WTC11 (cell line): Measurements from ENCODE around the gene USH1G. TPM values are rescaled to one million over a fixed set of nuclear protein-coding genes. Genes with fewer than 3 reads are reported as not detected.

Experiments used
- ATAC-seq: fragments of 200-7000 bp; cut with Tn5 transposase; 2 replicates; pipeline ENCODE4 v1.10.0; 2021; ENCODE audit warnings: mild to moderate bottlenecking, moderate library complexity
- CTCF ChIA-PET: fragments of 300-600 bp; sonication (Branson Sonifier 250); formaldehyde crosslinking; loops from one replicate; lab custom pipeline; 2021; ENCODE audit warnings: antibody characterized with exemption; lab: Charles Lee
- POLR2A ChIA-PET: fragments of 350-600 bp; sonication (Branson Sonifier 250); formaldehyde crosslinking; loops from one replicate; lab custom pipeline; 2021; ENCODE audit warnings: antibody characterized with exemption; lab: Charles Lee
- DNase-seq: peaks from one replicate; pipeline ENCODE4 v3.0.0; 2021; ENCODE audit warnings: low spot score
- H3K27ac Mint-ChIP-seq: 2 replicates; pipeline ENCODE4 v1.8.0; 2021; ENCODE audit warnings: mixed read lengths
- H3K27me3 Mint-ChIP-seq: 2 replicates; pipeline ENCODE4 v1.8.0; 2021; ENCODE audit warnings: low read depth, mild to moderate bottlenecking, moderate library complexity, mixed read lengths
- H3K36me3 Mint-ChIP-seq: 2 replicates; pipeline ENCODE4 v1.8.0; 2021; ENCODE audit warnings: mixed read lengths
- H3K4me1 Mint-ChIP-seq: 2 replicates; pipeline ENCODE4 v1.8.0; 2022; ENCODE audit warnings: mixed read lengths
- H3K4me3 Mint-ChIP-seq: 2 replicates; pipeline ENCODE4 v1.8.0; 2021; ENCODE audit warnings: mild to moderate bottlenecking, moderate library complexity, mixed read lengths
- H3K9me3 Mint-ChIP-seq: 2 replicates; pipeline ENCODE4 v1.8.0; 2021; ENCODE audit warnings: mixed read lengths
- CREM ChIP-seq: sonication (generic); formaldehyde crosslinking; IDR thresholded peaks from 2 replicates; pipeline ENCODE4 v1.8.1; 2022; ENCODE audit warnings: mild to moderate bottlenecking, missing genetic modification reagents, moderate library complexity
- ELF4 ChIP-seq: sonication (generic); formaldehyde crosslinking; IDR thresholded peaks from 2 replicates; pipeline ENCODE4 v1.8.1; 2022; ENCODE audit warnings: low read depth, mild to moderate bottlenecking, moderate library complexity, missing genetic modification reagents
- EMX1 ChIP-seq: fragments of 250-450 bp; sonication (Bioruptor Pico); IDR thresholded peaks from 2 replicates; pipeline ENCODE4 v1.8.0; 2021; ENCODE audit warnings: mild to moderate bottlenecking
- ESRRA ChIP-seq: sonication (generic); formaldehyde crosslinking; IDR thresholded peaks from 2 replicates; pipeline ENCODE4 v1.8.1; 2022; ENCODE audit warnings: mild to moderate bottlenecking, missing genetic modification reagents, borderline replicate concordance
- GABPB1 ChIP-seq: sonication (generic); formaldehyde crosslinking; IDR thresholded peaks from 2 replicates; pipeline ENCODE4 v1.8.1; 2023; ENCODE audit warnings: mild to moderate bottlenecking, missing genetic modification reagents
- HMGA2 ChIP-seq: fragments of 250-450 bp; sonication (Bioruptor Pico); IDR thresholded peaks from 2 replicates; pipeline ENCODE4 v1.4.0; 2021; ENCODE audit warnings: mild to moderate bottlenecking, moderate library complexity
- HMGXB4 ChIP-seq: sonication (generic); formaldehyde crosslinking; IDR thresholded peaks from 2 replicates; pipeline ENCODE4 v1.8.1; 2023; ENCODE audit warnings: mild to moderate bottlenecking, moderate library complexity, missing genetic modification reagents
- JAZF1 ChIP-seq: fragments of 250-450 bp; sonication (Bioruptor Pico); IDR thresholded peaks from 2 replicates; pipeline ENCODE4 v1.9.0; 2021; ENCODE audit warnings: moderate library complexity, mild to moderate bottlenecking, inconsistent platforms
- NFYB ChIP-seq: sonication (generic); formaldehyde crosslinking; conservative IDR thresholded peaks from 2 replicates; pipeline ENCODE4 v1.8.0; 2022; ENCODE audit warnings: low read depth, missing genetic modification reagents
- SP1 ChIP-seq: sonication (generic); formaldehyde crosslinking; conservative IDR thresholded peaks from 2 replicates; pipeline ENCODE4 v1.8.1; 2022; ENCODE audit warnings: missing genetic modification reagents
- TEAD1 ChIP-seq: sonication (generic); formaldehyde crosslinking; IDR thresholded peaks from 2 replicates; pipeline ENCODE4 v1.8.0; 2022; ENCODE audit warnings: mild to moderate bottlenecking, missing genetic modification reagents
- TEAD4 ChIP-seq: sonication (generic); formaldehyde crosslinking; IDR thresholded peaks from 2 replicates; pipeline ENCODE4 v1.8.0; 2022; ENCODE audit warnings: mild to moderate bottlenecking, missing genetic modification reagents
- TP53 ChIP-seq: sonication (generic); formaldehyde crosslinking; IDR thresholded peaks from 2 replicates; pipeline ENCODE4 v1.8.1; 2023; ENCODE audit warnings: mild to moderate bottlenecking, missing genetic modification reagents
- USF1 ChIP-seq: sonication (generic); formaldehyde crosslinking; IDR thresholded peaks from 2 replicates; pipeline ENCODE4 v1.8.0; 2022; ENCODE audit warnings: mild to moderate bottlenecking, missing genetic modification reagents
- ZBTB21 ChIP-seq: sonication (generic); formaldehyde crosslinking; IDR thresholded peaks from 2 replicates; pipeline ENCODE4 v1.8.1; 2023; ENCODE audit warnings: mild to moderate bottlenecking, missing genetic modification reagents, borderline replicate concordance
- ZNF232 ChIP-seq: sonication (generic); formaldehyde crosslinking; IDR thresholded peaks from 2 replicates; pipeline ENCODE4 v1.8.0; 2022; ENCODE audit warnings: mild to moderate bottlenecking, missing genetic modification reagents
- ZNF671 ChIP-seq: fragments of 250-450 bp; sonication (Bioruptor Pico); IDR thresholded peaks from 2 replicates; pipeline ENCODE4 v1.8.0; 2021; ENCODE audit warnings: mild to moderate bottlenecking
- total RNA-seq: library from RNA; stranded (reverse); gene quantifications from 3 replicates; pipeline ENCODE4 v1.2.3, GENCODE V29; 2021
- TF ChIP-seq, protein P1 (sequence below): sonication (generic); formaldehyde crosslinking; IDR thresholded peaks from 2 replicates; pipeline ENCODE4 v1.8.1; 2022; ENCODE audit warnings: mild to moderate bottlenecking, moderate library complexity, missing genetic modification reagents
- TF ChIP-seq, protein P2 (sequence below): sonication (generic); formaldehyde crosslinking; IDR thresholded peaks from 2 replicates; pipeline ENCODE4 v1.8.0; 2023; ENCODE audit warnings: missing genetic modification reagents, mild to moderate bottlenecking, borderline replicate concordance
- TF ChIP-seq, protein P3 (sequence below): sonication (generic); formaldehyde crosslinking; IDR thresholded peaks from 2 replicates; pipeline ENCODE4 v1.8.1; 2023; ENCODE audit warnings: mild to moderate bottlenecking, missing genetic modification reagents, moderate library complexity
- TF ChIP-seq, protein P4 (sequence below): sonication (generic); formaldehyde crosslinking; IDR thresholded peaks from 2 replicates; pipeline ENCODE4 v1.8.1; 2023; ENCODE audit warnings: mild to moderate bottlenecking, missing genetic modification reagents

USH1G gene
- total RNA-seq, 1 experiment from 2014 or later = 1.9 TPM

DNA sequence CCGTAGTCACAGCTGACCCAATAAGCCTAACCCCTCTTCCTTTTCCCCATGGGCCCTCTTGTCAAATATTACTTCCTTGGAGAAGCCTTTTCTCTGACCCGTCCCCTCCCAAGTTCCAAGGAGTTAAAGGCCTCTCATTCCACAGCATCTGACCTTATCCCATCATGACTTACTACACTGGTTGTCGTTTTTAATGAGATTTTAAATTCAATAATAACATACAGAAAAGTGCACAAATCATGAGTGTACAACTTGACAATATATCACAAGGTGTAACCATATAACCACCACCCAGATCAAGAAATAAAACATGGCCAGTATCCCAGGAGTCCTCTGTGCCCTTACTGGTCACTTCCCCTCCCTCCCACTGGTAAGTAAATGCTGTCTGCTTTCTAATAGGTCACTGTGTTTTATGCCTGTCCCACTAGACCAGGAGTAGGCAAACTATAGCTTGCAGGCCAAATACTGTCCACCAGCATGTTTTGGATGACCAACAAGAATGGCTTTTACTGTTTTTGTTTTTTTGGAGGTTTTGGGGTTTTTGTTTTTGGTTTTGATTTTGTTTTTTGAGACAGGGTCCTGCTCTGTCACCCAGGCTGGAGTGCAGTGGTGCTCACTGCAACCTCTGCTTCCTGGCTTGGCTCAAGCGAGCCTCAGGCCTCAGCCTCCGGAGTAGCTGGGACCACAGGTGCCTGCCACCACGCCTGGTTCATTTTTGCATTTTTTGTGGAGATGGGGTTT is 49.0 kb downstream of the USH1G start:
- CTCF ChIA-PET = interaction anchor here (1.1 to 3.3 kb wide), 17 partner anchors 8 to 180 kb away, joined by 3 to 87 read pairs (median 7); partner anchors contain the start of genes GRIN2C, NAT9, OTOP2 and OTOP3
- no peak for DNase-seq

DNA sequence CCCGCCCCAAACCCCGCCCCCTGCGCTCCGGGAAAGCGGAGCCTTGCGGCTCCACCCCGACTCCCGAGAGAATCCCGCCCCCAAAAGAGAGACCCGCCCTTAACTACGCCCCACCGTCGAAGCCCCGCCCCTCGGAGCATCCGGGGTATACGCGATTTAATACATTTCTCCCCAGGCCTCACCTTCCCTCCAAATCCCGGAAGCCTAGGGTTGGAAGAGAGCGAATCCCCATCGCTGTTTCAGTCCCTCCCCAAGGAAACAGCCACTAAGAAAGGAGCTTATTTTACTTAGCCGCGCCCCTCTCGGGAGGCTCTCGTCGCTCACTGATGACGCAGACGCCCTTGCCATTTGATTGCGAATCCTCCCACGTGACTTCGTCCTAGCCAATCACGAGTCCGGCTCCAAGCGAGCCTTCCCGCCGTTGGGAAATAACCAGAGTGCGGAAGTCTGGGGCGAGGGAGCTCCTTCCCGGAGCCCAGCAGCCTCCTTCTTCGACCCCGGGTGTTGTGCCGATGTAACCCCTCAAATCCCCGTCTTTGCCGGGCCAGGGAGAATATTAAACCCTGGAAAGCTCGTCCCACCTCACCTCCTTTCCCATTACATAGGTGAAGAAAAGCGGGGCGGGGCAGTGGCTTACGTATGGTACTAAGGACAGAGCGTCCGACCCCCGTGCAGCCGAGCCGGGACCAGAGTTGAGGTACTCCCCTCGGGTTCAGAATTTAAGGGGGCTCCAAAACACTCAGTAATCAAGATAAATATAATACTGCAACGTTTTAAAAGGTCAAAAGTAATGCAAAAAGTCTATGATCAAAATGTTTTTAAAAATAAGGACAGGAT is 49.8 kb downstream of the USH1G start:
- peaks cover 8% of the 10 kb centered on the region for H3K27me3 Mint-ChIP-seq
- ATAC-seq (peak; percentile 91), DNase-seq (peak; percentile 99)
- CTCF ChIA-PET = interaction anchor here (0.7 to 3.5 kb wide), 35 partner anchors 8 to 539 kb away, joined by 3 to 87 read pairs (median 6); partner anchors contain the start of genes FADS6, GRIN2C, MRPL58 and NAT9
- H3K4me1 Mint-ChIP-seq = peaks cover 22% of the 10 kb centered on the region
- H3K9me3 Mint-ChIP-seq = no peaks in the 10 kb centered on the region
- POLR2A ChIA-PET = interaction anchor here (0.5 to 2.1 kb wide), 18 partner anchors 9 to 840 kb away, joined by 3 to 9 read pairs (median 4); partner anchors contain the start of genes ATP5PD, HID1, KCTD2 and MRPL58
- H3K27ac Mint-ChIP-seq = peak overlapping the region; percentile 98
- H3K4me3 Mint-ChIP-seq = peak overlapping the region; percentile 81
- H3K36me3 Mint-ChIP-seq = peaks cover 15% of the 10 kb centered on the region
- TF ChIP-seq NFYB (peak; percentile 86), ESRRA (CRISPR knock-in tag) (no peak), CREM (CRISPR knock-in tag) (peak; percentile 97), ZNF671 (peak; percentile 54; the same call in 1 of the 2 replicates), ELF4 (CRISPR knock-in tag) (no peak), TEAD4 (CRISPR knock-in tag) (no peak), GABPB1 (peak; percentile 83), TEAD1 (CRISPR knock-in tag) (peak; percentile 69; the same call in 1 of the 2 replicates), ZBTB21 (CRISPR knock-in tag) (no peak), SP1 (CRISPR knock-in tag) (peak; percentile 93)
- TF ChIP-seq, protein P1, sequence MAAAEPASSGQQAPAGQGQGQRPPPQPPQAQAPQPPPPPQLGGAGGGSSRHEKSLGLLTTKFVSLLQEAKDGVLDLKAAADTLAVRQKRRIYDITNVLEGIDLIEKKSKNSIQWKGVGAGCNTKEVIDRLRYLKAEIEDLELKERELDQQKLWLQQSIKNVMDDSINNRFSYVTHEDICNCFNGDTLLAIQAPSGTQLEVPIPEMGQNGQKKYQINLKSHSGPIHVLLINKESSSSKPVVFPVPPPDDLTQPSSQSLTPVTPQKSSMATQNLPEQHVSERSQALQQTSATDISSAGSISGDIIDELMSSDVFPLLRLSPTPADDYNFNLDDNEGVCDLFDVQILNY (CRISPR knock-in tag) = peak; percentile 96
- TF ChIP-seq, protein P2, sequence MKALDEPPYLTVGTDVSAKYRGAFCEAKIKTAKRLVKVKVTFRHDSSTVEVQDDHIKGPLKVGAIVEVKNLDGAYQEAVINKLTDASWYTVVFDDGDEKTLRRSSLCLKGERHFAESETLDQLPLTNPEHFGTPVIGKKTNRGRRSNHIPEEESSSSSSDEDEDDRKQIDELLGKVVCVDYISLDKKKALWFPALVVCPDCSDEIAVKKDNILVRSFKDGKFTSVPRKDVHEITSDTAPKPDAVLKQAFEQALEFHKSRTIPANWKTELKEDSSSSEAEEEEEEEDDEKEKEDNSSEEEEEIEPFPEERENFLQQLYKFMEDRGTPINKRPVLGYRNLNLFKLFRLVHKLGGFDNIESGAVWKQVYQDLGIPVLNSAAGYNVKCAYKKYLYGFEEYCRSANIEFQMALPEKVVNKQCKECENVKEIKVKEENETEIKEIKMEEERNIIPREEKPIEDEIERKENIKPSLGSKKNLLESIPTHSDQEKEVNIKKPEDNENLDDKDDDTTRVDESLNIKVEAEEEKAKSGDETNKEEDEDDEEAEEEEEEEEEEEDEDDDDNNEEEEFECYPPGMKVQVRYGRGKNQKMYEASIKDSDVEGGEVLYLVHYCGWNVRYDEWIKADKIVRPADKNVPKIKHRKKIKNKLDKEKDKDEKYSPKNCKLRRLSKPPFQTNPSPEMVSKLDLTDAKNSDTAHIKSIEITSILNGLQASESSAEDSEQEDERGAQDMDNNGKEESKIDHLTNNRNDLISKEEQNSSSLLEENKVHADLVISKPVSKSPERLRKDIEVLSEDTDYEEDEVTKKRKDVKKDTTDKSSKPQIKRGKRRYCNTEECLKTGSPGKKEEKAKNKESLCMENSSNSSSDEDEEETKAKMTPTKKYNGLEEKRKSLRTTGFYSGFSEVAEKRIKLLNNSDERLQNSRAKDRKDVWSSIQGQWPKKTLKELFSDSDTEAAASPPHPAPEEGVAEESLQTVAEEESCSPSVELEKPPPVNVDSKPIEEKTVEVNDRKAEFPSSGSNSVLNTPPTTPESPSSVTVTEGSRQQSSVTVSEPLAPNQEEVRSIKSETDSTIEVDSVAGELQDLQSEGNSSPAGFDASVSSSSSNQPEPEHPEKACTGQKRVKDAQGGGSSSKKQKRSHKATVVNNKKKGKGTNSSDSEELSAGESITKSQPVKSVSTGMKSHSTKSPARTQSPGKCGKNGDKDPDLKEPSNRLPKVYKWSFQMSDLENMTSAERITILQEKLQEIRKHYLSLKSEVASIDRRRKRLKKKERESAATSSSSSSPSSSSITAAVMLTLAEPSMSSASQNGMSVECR = 0 out of 2 replicates have a peak, but pooled peaks have one; percentile 30
- TF ChIP-seq, protein P3, sequence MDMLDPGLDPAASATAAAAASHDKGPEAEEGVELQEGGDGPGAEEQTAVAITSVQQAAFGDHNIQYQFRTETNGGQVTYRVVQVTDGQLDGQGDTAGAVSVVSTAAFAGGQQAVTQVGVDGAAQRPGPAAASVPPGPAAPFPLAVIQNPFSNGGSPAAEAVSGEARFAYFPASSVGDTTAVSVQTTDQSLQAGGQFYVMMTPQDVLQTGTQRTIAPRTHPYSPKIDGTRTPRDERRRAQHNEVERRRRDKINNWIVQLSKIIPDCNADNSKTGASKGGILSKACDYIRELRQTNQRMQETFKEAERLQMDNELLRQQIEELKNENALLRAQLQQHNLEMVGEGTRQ (CRISPR knock-in tag) = peak; percentile 98
- TF ChIP-seq, protein P4, sequence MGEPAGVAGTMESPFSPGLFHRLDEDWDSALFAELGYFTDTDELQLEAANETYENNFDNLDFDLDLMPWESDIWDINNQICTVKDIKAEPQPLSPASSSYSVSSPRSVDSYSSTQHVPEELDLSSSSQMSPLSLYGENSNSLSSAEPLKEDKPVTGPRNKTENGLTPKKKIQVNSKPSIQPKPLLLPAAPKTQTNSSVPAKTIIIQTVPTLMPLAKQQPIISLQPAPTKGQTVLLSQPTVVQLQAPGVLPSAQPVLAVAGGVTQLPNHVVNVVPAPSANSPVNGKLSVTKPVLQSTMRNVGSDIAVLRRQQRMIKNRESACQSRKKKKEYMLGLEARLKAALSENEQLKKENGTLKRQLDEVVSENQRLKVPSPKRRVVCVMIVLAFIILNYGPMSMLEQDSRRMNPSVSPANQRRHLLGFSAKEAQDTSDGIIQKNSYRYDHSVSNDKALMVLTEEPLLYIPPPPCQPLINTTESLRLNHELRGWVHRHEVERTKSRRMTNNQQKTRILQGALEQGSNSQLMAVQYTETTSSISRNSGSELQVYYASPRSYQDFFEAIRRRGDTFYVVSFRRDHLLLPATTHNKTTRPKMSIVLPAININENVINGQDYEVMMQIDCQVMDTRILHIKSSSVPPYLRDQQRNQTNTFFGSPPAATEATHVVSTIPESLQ (CRISPR knock-in tag) = no peak

More for the DNA sequence above, 49.0 kb downstream of the USH1G start:
- H3K27me3 Mint-ChIP-seq = peaks cover 8% of the 10 kb centered on the region
- no peaks in the 10 kb centered on the region for H3K9me3 Mint-ChIP-seq
- peak overlapping the region; percentile 81 for H3K4me3 Mint-ChIP-seq
- H3K4me1 Mint-ChIP-seq = peaks cover 22% of the 10 kb centered on the region
- H3K27ac Mint-ChIP-seq = peak overlapping the region; percentile 98
- POLR2A ChIA-PET = interaction anchor here (0.5 to 2.1 kb wide), 9 partner anchors 8 to 839 kb away, joined by 3 to 9 read pairs (median 4); partner anchors contain the start of genes HID1 and NAT9
- no peak for ATAC-seq
- H3K36me3 Mint-ChIP-seq = peaks cover 15% of the 10 kb centered on the region
- TF ChIP-seq HMGXB4 (CRISPR knock-in tag) (no peak), JAZF1 (CRISPR knock-in tag) (no peak), EMX1 (CRISPR knock-in tag) (no peak), HMGA2 (CRISPR knock-in tag) (no peak), ZNF232 (CRISPR knock-in tag) (no peak), TEAD1 (CRISPR knock-in tag) (no peak), ZBTB21 (CRISPR knock-in tag) (no peak), USF1 (no peak), TP53 (CRISPR knock-in tag) (no peak)
